Measurements from ENCODE around the gene GSG1L. TPM values are rescaled to one million over a fixed set of nuclear protein-coding genes. Genes with fewer than 3 reads are reported as not detected.

GSG1L gene
- total and polyA plus RNA-seq, 9 donors: 1.5 to 4.3 (median 2.9) TPM

GRCh38 chr16:28067604-28068379 lies 4.3 kb upstream of the GSG1L start:
- H3K27me3 ChIP-seq (ENCODE audit: control insufficient read depth, insufficient read depth, low read length): peaks cover 23% of the 10 kb centered on the region
- no peaks in the 10 kb centered on the region for H3K36me3 ChIP-seq (ENCODE audit: control insufficient read depth, insufficient read depth, low read length)
- peak; percentile 76 for DNase-seq
- no peaks in the 10 kb centered on the region for H3K9me3 ChIP-seq (replicated peaks; ENCODE audit: control insufficient read depth, low read depth, low read length)
- peaks cover 33% of the 10 kb centered on the region for H3K4me1 ChIP-seq (ENCODE audit: control insufficient read depth, insufficient read depth, low read length)
- WGBS (ENCODE audit: insufficient coverage): 38% methylated on average over 12 of the region's 14 CpGs
- H3K27ac ChIP-seq (ENCODE audit: low read length): peak overlapping the region; percentile 3
- no peak overlapping the region for H3K4me3 ChIP-seq (ENCODE audit: low read length)

GRCh38 chr16:28064706-28065249 lies 1.3 kb upstream of the GSG1L start:
- no peak for DNase-seq
- Histone ChIP-seq H3K4me1 (ENCODE audit: control insufficient read depth, insufficient read depth, low read length) (peaks cover 41% of the 10 kb centered on the region), H3K9me3 (replicated peaks; ENCODE audit: control insufficient read depth, low read depth, low read length) (no peaks in the 10 kb centered on the region), H3K27ac (ENCODE audit: low read length) (no peak overlapping the region), H3K4me3 (ENCODE audit: low read length) (no peak overlapping the region), H3K27me3 (ENCODE audit: control insufficient read depth, insufficient read depth, low read length) (peaks cover 48% of the 10 kb centered on the region), H3K36me3 (ENCODE audit: control insufficient read depth, insufficient read depth, low read length) (no peaks in the 10 kb centered on the region)
- 85% methylated on average over 14 of the region's 15 CpGs for WGBS (ENCODE audit: insufficient coverage)

- peaks cover 51% of the 10 kb centered on the region for H3K27me3 ChIP-seq (ENCODE audit: control insufficient read depth, insufficient read depth, low read length)
- no peaks in the 10 kb centered on the region for H3K9me3 ChIP-seq (replicated peaks; ENCODE audit: control insufficient read depth, low read depth, low read length)
- peaks cover 40% of the 10 kb centered on the region for H3K4me1 ChIP-seq (ENCODE audit: control insufficient read depth, insufficient read depth, low read length)
- DNase-seq: no peak
- H3K36me3 ChIP-seq (ENCODE audit: control insufficient read depth, insufficient read depth, low read length): no peaks in the 10 kb centered on the region
- H3K27ac ChIP-seq (ENCODE audit: low read length): no peak overlapping the region
- no CpG with 5 or more reads among the region's 3 CpGs for WGBS (ENCODE audit: insufficient coverage)
- H3K4me3 ChIP-seq (ENCODE audit: low read length): no peak overlapping the region
Observed at GRCh38 chr16:28064150-28064549, 636 bp upstream of the GSG1L start.

GRCh38 chr16:28062847-28063521 lies 530 bp downstream of the GSG1L start:
- peak; percentile 48 for DNase-seq
- no peak overlapping the region for H3K27ac ChIP-seq (ENCODE audit: low read length)

GRCh38 chr16:28062261-28062846 lies 1.2 kb downstream of the GSG1L start:
- no peak for DNase-seq
- Histone ChIP-seq H3K27ac (ENCODE audit: low read length) (no peak overlapping the region), H3K36me3 (ENCODE audit: control insufficient read depth, insufficient read depth, low read length) (no peaks in the 10 kb centered on the region), H3K4me1 (ENCODE audit: control insufficient read depth, insufficient read depth, low read length) (peaks cover 23% of the 10 kb centered on the region), H3K27me3 (ENCODE audit: control insufficient read depth, insufficient read depth, low read length) (peaks cover 56% of the 10 kb centered on the region), H3K4me3 (ENCODE audit: low read length) (peak overlapping the region; percentile 26), H3K9me3 (replicated peaks; ENCODE audit: control insufficient read depth, low read depth, low read length) (no peaks in the 10 kb centered on the region)
- 3% methylated on average over 21 of the region's 39 CpGs for WGBS (ENCODE audit: insufficient coverage)

More at GRCh38 chr16:28062847-28063521, 530 bp downstream of the GSG1L start:
- Histone ChIP-seq H3K4me3 (ENCODE audit: low read length) (peak overlapping the region; percentile 26), H3K4me1 (ENCODE audit: control insufficient read depth, insufficient read depth, low read length) (peaks cover 29% of the 10 kb centered on the region), H3K36me3 (ENCODE audit: control insufficient read depth, insufficient read depth, low read length) (no peaks in the 10 kb centered on the region), H3K9me3 (replicated peaks; ENCODE audit: control insufficient read depth, low read depth, low read length) (no peaks in the 10 kb centered on the region), H3K27me3 (ENCODE audit: control insufficient read depth, insufficient read depth, low read length) (peaks cover 56% of the 10 kb centered on the region)
- under 1% methylated on average over 99 of the region's 99 CpGs for WGBS (ENCODE audit: insufficient coverage)

GRCh38 chr16:28061352-28062101 lies 2.0 kb downstream of the GSG1L start:
- DNase-seq: no peak
- WGBS (ENCODE audit: insufficient coverage): 60% methylated on average over 1 of the region's 10 CpGs
- H3K4me3 ChIP-seq (ENCODE audit: low read length): no peak overlapping the region

GRCh38 chr16:28059841-28060575 lies 3.5 kb downstream of the GSG1L start:
- Histone ChIP-seq H3K9me3 (replicated peaks; ENCODE audit: control insufficient read depth, low read depth, low read length) (no peaks in the 10 kb centered on the region), H3K36me3 (ENCODE audit: control insufficient read depth, insufficient read depth, low read length) (no peaks in the 10 kb centered on the region), H3K27me3 (ENCODE audit: control insufficient read depth, insufficient read depth, low read length) (peaks cover 47% of the 10 kb centered on the region), H3K27ac (ENCODE audit: low read length) (no peak overlapping the region), H3K4me3 (ENCODE audit: low read length) (no peak overlapping the region), H3K4me1 (ENCODE audit: control insufficient read depth, insufficient read depth, low read length) (peaks cover 20% of the 10 kb centered on the region)
- DNase-seq: peak; percentile 41
- 10% methylated on average over 7 of the region's 12 CpGs for WGBS (ENCODE audit: insufficient coverage)

More at GRCh38 chr16:28061352-28062101, 2.0 kb downstream of the GSG1L start:
- Histone ChIP-seq H3K4me1 (ENCODE audit: control insufficient read depth, insufficient read depth, low read length) (peaks cover 20% of the 10 kb centered on the region), H3K9me3 (replicated peaks; ENCODE audit: control insufficient read depth, low read depth, low read length) (no peaks in the 10 kb centered on the region), H3K27ac (ENCODE audit: low read length) (no peak overlapping the region), H3K36me3 (ENCODE audit: control insufficient read depth, insufficient read depth, low read length) (no peaks in the 10 kb centered on the region), H3K27me3 (ENCODE audit: control insufficient read depth, insufficient read depth, low read length) (peaks cover 56% of the 10 kb centered on the region)

- 59% methylated on average over 8 of the region's 18 CpGs for WGBS (ENCODE audit: insufficient coverage)
- Histone ChIP-seq H3K4me1 (ENCODE audit: control insufficient read depth, insufficient read depth, low read length) (peaks cover 22% of the 10 kb centered on the region), H3K9me3 (replicated peaks; ENCODE audit: control insufficient read depth, low read depth, low read length) (no peaks in the 10 kb centered on the region), H3K27me3 (ENCODE audit: control insufficient read depth, insufficient read depth, low read length) (peaks cover 38% of the 10 kb centered on the region), H3K4me3 (ENCODE audit: low read length) (no peak overlapping the region), H3K36me3 (ENCODE audit: control insufficient read depth, insufficient read depth, low read length) (no peaks in the 10 kb centered on the region), H3K27ac (ENCODE audit: low read length) (no peak overlapping the region)
- no peak for DNase-seq
Observed at GRCh38 chr16:28058839-28059589, 4.5 kb downstream of the GSG1L start.

GRCh38 chr16:28057949-28058348 lies 5.6 kb downstream of the GSG1L start:
- Histone ChIP-seq H3K27me3 (ENCODE audit: control insufficient read depth, insufficient read depth, low read length) (peaks cover 35% of the 10 kb centered on the region), H3K9me3 (replicated peaks; ENCODE audit: control insufficient read depth, low read depth, low read length) (no peaks in the 10 kb centered on the region), H3K4me1 (ENCODE audit: control insufficient read depth, insufficient read depth, low read length) (peaks cover 18% of the 10 kb centered on the region), H3K27ac (ENCODE audit: low read length) (no peak overlapping the region), H3K4me3 (ENCODE audit: low read length) (no peak overlapping the region), H3K36me3 (ENCODE audit: control insufficient read depth, insufficient read depth, low read length) (no peaks in the 10 kb centered on the region)
- DNase-seq: no peak
- WGBS (ENCODE audit: insufficient coverage): 80% methylated on average over 7 of the region's 8 CpGs

Measured in muscle of leg (tissue), 11 donors.